ENCODE data around the gene CYP1A2. TPM values are rescaled to one million over a fixed set of nuclear protein-coding genes. Genes with fewer than 3 reads are reported as not detected.
"Not testable (repeated sequence)": the region's sequence is repeated elsewhere in the genome, so short reads cannot be mapped to it uniquely, and the experiment has no call there.

Gene CYP1A2
- total RNA-seq, 3 donors from 2014 or later (not counting 1 experiment from before 2014, with no cell fraction given), result not detected

GRCh38 chr15:74727727-74728126 is 20.9 kb upstream of the CYP1A2 start:
- H3K36me3 Mint-ChIP-seq, result no peaks in the 10 kb centered on the region
- TF ChIP-seq, protein P1, sequence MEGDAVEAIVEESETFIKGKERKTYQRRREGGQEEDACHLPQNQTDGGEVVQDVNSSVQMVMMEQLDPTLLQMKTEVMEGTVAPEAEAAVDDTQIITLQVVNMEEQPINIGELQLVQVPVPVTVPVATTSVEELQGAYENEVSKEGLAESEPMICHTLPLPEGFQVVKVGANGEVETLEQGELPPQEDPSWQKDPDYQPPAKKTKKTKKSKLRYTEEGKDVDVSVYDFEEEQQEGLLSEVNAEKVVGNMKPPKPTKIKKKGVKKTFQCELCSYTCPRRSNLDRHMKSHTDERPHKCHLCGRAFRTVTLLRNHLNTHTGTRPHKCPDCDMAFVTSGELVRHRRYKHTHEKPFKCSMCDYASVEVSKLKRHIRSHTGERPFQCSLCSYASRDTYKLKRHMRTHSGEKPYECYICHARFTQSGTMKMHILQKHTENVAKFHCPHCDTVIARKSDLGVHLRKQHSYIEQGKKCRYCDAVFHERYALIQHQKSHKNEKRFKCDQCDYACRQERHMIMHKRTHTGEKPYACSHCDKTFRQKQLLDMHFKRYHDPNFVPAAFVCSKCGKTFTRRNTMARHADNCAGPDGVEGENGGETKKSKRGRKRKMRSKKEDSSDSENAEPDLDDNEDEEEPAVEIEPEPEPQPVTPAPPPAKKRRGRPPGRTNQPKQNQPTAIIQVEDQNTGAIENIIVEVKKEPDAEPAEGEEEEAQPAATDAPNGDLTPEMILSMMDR (IDR thresholded peaks at IDR 0.05), result no peak
- H3K36me3 ChIP-seq (ENCODE audit: control insufficient read depth, insufficient read depth, low read length), result no peaks in the 10 kb centered on the region
- intact Hi-C loops (cut with micrococcal nuclease), result no loop called here
- no peaks in the 10 kb centered on the region for H3K9me3 ChIP-seq (ENCODE audit: control insufficient read depth, insufficient read depth, low read length)
- no peak overlapping the region for H3K27ac ChIP-seq (ENCODE audit: low read length)
- H3K4me1 ChIP-seq (ENCODE audit: control insufficient read depth, insufficient read depth, low read length), result peaks cover 15% of the 10 kb centered on the region
- H3K27me3 ChIP-seq (ENCODE audit: control insufficient read depth, insufficient read depth, low read length), result peaks cover 10% of the 10 kb centered on the region
- no peaks in the 10 kb centered on the region for H3K9me3 Mint-ChIP-seq
- H3K4me1 Mint-ChIP-seq, result peaks cover 6 to 13% of the 10 kb centered on the region in 2 donors
- DNase-seq, result no peak
- ATAC-seq, result no peak
- H3K4me3 ChIP-seq (ENCODE audit: low read length), result no peak overlapping the region
- H3K27ac Mint-ChIP-seq, result no peak overlapping the region
- 87% methylated on average over 7 of the region's 7 CpGs for WGBS (ENCODE audit: insufficient coverage)
- H3K27me3 Mint-ChIP-seq (ENCODE audit: low read depth in 2 of 2), result peaks cover 24% of the 10 kb centered on the region in 2 donors
- peak overlapping the region; percentile 31 for H3K4me3 Mint-ChIP-seq

DNA sequence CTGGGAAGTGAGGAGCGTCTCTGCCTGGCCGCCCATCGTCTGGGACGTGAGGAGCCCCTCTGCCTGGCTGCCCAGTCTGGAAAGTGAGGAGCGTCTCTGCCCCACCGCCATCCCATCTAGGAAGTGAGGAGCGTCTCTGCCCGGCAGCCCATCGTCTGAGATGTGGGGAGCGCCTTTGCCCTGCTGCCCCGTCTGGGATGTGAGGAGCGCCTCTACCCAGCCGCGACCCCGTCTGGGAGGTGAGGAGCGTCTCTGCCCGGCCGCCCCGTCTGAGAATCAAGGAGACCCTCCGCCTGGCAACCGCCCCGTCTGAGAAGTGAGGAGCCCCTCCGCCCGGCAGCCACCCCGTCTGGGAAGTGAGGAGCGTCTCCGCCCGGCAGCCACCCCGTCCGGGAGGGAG is 19.9 kb upstream of the CYP1A2 start:
- Mint-ChIP-seq H3K27me3 (ENCODE audit: low read depth in 2 of 2) (peaks cover 24 to 26% of the 10 kb centered on the region in 2 donors), H3K4me1 (peaks cover 6 to 13% of the 10 kb centered on the region in 2 donors)
- H3K27me3 ChIP-seq (ENCODE audit: control insufficient read depth, insufficient read depth, low read length); H3K9me3 Mint-ChIP-seq; H3K9me3 ChIP-seq (ENCODE audit: control insufficient read depth, insufficient read depth, low read length); H3K27ac ChIP-seq (ENCODE audit: low read length); ATAC-seq; H3K27ac Mint-ChIP-seq; H3K36me3 ChIP-seq (ENCODE audit: control insufficient read depth, insufficient read depth, low read length); H3K4me3 Mint-ChIP-seq; H3K36me3 Mint-ChIP-seq; H3K4me3 ChIP-seq (ENCODE audit: low read length); intact Hi-C loops (cut with micrococcal nuclease); DNase-seq: not testable (repeated sequence)
- whole genome bisulfite sequencing (ENCODE audit: insufficient coverage), result 89% methylated on average over 15 of the region's 30 CpGs
- peaks cover 15% of the 10 kb centered on the region for H3K4me1 ChIP-seq (ENCODE audit: control insufficient read depth, insufficient read depth, low read length)

DNA sequence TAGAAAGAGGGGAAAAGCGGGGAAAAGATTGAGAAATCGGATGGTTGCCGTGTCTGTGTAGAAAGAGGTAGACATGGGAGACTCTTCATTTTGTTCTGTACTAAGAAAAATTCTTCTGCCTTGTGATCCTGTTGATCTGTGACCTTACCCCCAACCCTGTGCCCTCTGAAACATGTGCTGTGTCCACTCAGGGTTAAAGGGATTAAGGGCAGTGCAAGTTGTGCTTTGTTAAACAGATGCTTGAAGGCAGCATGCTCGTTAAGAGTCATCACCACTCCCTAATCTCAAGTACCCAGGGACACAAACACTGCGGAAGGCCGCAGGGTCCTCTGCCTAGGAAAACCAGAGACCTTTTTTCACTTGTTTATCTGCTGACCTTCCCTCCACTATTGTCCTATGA is 19.3 kb upstream of the CYP1A2 start:
- H3K27me3 ChIP-seq (ENCODE audit: control insufficient read depth, insufficient read depth, low read length); H3K36me3 Mint-ChIP-seq; H3K27ac ChIP-seq (ENCODE audit: low read length); intact Hi-C loops (cut with micrococcal nuclease); H3K9me3 ChIP-seq (ENCODE audit: control insufficient read depth, insufficient read depth, low read length); H3K4me3 ChIP-seq (ENCODE audit: low read length); H3K36me3 ChIP-seq (ENCODE audit: control insufficient read depth, insufficient read depth, low read length); DNase-seq; H3K27ac Mint-ChIP-seq; H3K4me3 Mint-ChIP-seq; ATAC-seq; H3K9me3 Mint-ChIP-seq: not testable (repeated sequence)
- WGBS (ENCODE audit: insufficient coverage), result 100% methylated on average over 4 of the region's 6 CpGs
- Mint-ChIP-seq H3K4me1 (peaks cover 6 to 13% of the 10 kb centered on the region in 2 donors), H3K27me3 (ENCODE audit: low read depth in 2 of 2) (peaks cover 27 to 31% of the 10 kb centered on the region in 2 donors)
- peaks cover 15% of the 10 kb centered on the region for H3K4me1 ChIP-seq (ENCODE audit: control insufficient read depth, insufficient read depth, low read length)

GRCh38 chr15:74730619-74731316 is 17.9 kb upstream of the CYP1A2 start:
- 80% methylated on average over 7 of the region's 7 CpGs for WGBS (ENCODE audit: insufficient coverage)
- DNase-seq (no peak), ATAC-seq (no peak)
- peaks cover 10% of the 10 kb centered on the region for H3K27me3 ChIP-seq (ENCODE audit: control insufficient read depth, insufficient read depth, low read length)
- Mint-ChIP-seq H3K4me3 (no peak overlapping the region), H3K27ac (no peak overlapping the region), H3K36me3 (no peaks in the 10 kb centered on the region), H3K4me1 (peaks cover 6 to 7% of the 10 kb centered on the region in 2 donors), H3K27me3 (ENCODE audit: low read depth in 2 of 2) (peaks cover 33 to 36% of the 10 kb centered on the region in 2 donors), H3K9me3 (no peaks in the 10 kb centered on the region)
- TF ChIP-seq, protein P1 (IDR thresholded peaks at IDR 0.05), result no peak
- no peak overlapping the region for H3K4me3 ChIP-seq (ENCODE audit: low read length)
- no peaks in the 10 kb centered on the region for H3K36me3 ChIP-seq (ENCODE audit: control insufficient read depth, insufficient read depth, low read length)
- H3K27ac ChIP-seq (ENCODE audit: low read length), result no peak overlapping the region
- H3K9me3 ChIP-seq (ENCODE audit: control insufficient read depth, insufficient read depth, low read length), result no peaks in the 10 kb centered on the region
- peaks cover 12% of the 10 kb centered on the region for H3K4me1 ChIP-seq (ENCODE audit: control insufficient read depth, insufficient read depth, low read length)
- intact Hi-C loops (cut with micrococcal nuclease), result no loop called here

All from natural killer cell (primary cell).